Ectodermal cell (in vitro differentiated cells): Measurements from ENCODE around the gene SETD5.

ENCODE experiments used
- H3K27ac ChIP-seq: 2 replicates; pipeline ENCODE4 v1.7.0; 2013; ENCODE audit warnings: mild to moderate bottlenecking, low read depth, low read length; ENCODE audit not compliant: insufficient read depth, poor library complexity, severe bottlenecking
- H3K27me3 ChIP-seq: 2 replicates; pipeline ENCODE4 v1.7.0; 2013; ENCODE audit warnings: mild to moderate bottlenecking, low read length; ENCODE audit not compliant: insufficient read depth, control insufficient read depth, poor library complexity, severe bottlenecking
- H3K36me3 ChIP-seq: one replicate; pipeline ENCODE4 v1.7.0; 2013; ENCODE audit warnings: low read length; ENCODE audit not compliant: control insufficient read depth, insufficient read depth
- H3K4me1 ChIP-seq: one replicate; pipeline ENCODE4 v1.7.0; 2013; ENCODE audit warnings: low read length; ENCODE audit not compliant: control insufficient read depth, insufficient read depth
- H3K4me3 ChIP-seq: 2 replicates; pipeline ENCODE4 v1.7.0; 2013; ENCODE audit warnings: low read depth, low read length, control low read depth; ENCODE audit not compliant: insufficient read depth
- H3K9me3 ChIP-seq: 2 replicates; pipeline ENCODE4 v1.7.0; 2013; ENCODE audit warnings: mild to moderate bottlenecking, low read length, moderate library complexity; ENCODE audit not compliant: control insufficient read depth
- WGBS, 2 experiments: methylation state at CpG; one replicate each; pipeline ENCODE4 v1.1.7; 2013; ENCODE audit warnings: missing lambda C conversion rate in 2 of 2; 5-methylcytosine and 5-hydroxymethylcytosine counted together

The SETD5 gene

GRCh38 chr3:9430733-9431132 lies 33.3 kb downstream of the SETD5 start:
- H3K4me1 ChIP-seq: no peaks in the 10 kb centered on the region
- no peaks in the 10 kb centered on the region for H3K27me3 ChIP-seq
- 91 to 92% methylated on average over 2 to 3 of the region's 3 CpGs for WGBS, 2 experiments
- H3K27ac ChIP-seq: no peak overlapping the region
- H3K9me3 ChIP-seq: no peaks in the 10 kb centered on the region
- peaks cover 61% of the 10 kb centered on the region for H3K36me3 ChIP-seq
- H3K4me3 ChIP-seq: no peak overlapping the region

GRCh38 chr3:9433627-9434521 lies 36.5 kb downstream of the SETD5 start:
- H3K27me3 ChIP-seq: no peaks in the 10 kb centered on the region
- H3K27ac ChIP-seq: no peak overlapping the region
- 95% methylated on average over 15 of the region's 15 CpGs for WGBS, 2 experiments
- no peaks in the 10 kb centered on the region for H3K9me3 ChIP-seq
- no peak overlapping the region for H3K4me3 ChIP-seq
- H3K4me1 ChIP-seq: no peaks in the 10 kb centered on the region
- H3K36me3 ChIP-seq: peaks cover 71% of the 10 kb centered on the region

- Histone ChIP-seq H3K4me3 (no peak overlapping the region), H3K4me1 (no peaks in the 10 kb centered on the region), H3K27ac (no peak overlapping the region), H3K36me3 (peaks cover 67% of the 10 kb centered on the region), H3K27me3 (no peaks in the 10 kb centered on the region), H3K9me3 (no peaks in the 10 kb centered on the region)
- WGBS, 2 experiments: 93 to 94% methylated on average over 3 of the region's 3 CpGs
Observed at GRCh38 chr3:9435316-9435715, 37.9 kb downstream of the SETD5 start.

- H3K36me3 ChIP-seq: peaks cover 86% of the 10 kb centered on the region
- H3K27ac ChIP-seq: no peak overlapping the region
- no peaks in the 10 kb centered on the region for H3K9me3 ChIP-seq
- H3K4me3 ChIP-seq: no peak overlapping the region
- 85 to 94% methylated on average over 1 of the region's 1 CpG for WGBS, 2 experiments
- H3K4me1 ChIP-seq: no peaks in the 10 kb centered on the region
- H3K27me3 ChIP-seq: no peaks in the 10 kb centered on the region
Observed at GRCh38 chr3:9439331-9439730, 41.9 kb downstream of the SETD5 start.

GRCh38 chr3:9441501-9442221 lies 44.2 kb downstream of the SETD5 start:
- WGBS, 2 experiments: 98% methylated on average over 11 of the region's 11 CpGs
- H3K9me3 ChIP-seq: no peaks in the 10 kb centered on the region
- no peaks in the 10 kb centered on the region for H3K4me1 ChIP-seq
- H3K27ac ChIP-seq: no peak overlapping the region
- H3K36me3 ChIP-seq: peaks cover 74% of the 10 kb centered on the region
- H3K27me3 ChIP-seq: no peaks in the 10 kb centered on the region
- H3K4me3 ChIP-seq: no peak overlapping the region

GRCh38 chr3:9448071-9448470 lies 50.7 kb downstream of the SETD5 start:
- Histone ChIP-seq H3K27ac (no peak overlapping the region), H3K27me3 (no peaks in the 10 kb centered on the region), H3K4me1 (no peaks in the 10 kb centered on the region), H3K4me3 (no peak overlapping the region), H3K36me3 (peaks cover 59% of the 10 kb centered on the region), H3K9me3 (no peaks in the 10 kb centered on the region)
- 95 to 97% methylated on average over 4 of the region's 4 CpGs for WGBS, 2 experiments

GRCh38 chr3:9448643-9449042 lies 51.2 kb downstream of the SETD5 start:
- WGBS, 2 experiments: 95 to 100% methylated on average over 1 of the region's 1 CpG
- H3K4me3 ChIP-seq: no peak overlapping the region
- no peak overlapping the region for H3K27ac ChIP-seq

GRCh38 chr3:9450126-9450525 lies 52.7 kb downstream of the SETD5 start:
- no peak overlapping the region for H3K27ac ChIP-seq
- H3K27me3 ChIP-seq: no peaks in the 10 kb centered on the region
- peaks cover 54% of the 10 kb centered on the region for H3K36me3 ChIP-seq
- WGBS, 2 experiments: 92 to 100% methylated on average over 1 of the region's 1 CpG
- H3K9me3 ChIP-seq: no peaks in the 10 kb centered on the region
- no peak overlapping the region for H3K4me3 ChIP-seq
- H3K4me1 ChIP-seq: no peaks in the 10 kb centered on the region

More at GRCh38 chr3:9448643-9449042, 51.2 kb downstream of the SETD5 start:
- H3K9me3 ChIP-seq: no peaks in the 10 kb centered on the region
- peaks cover 59% of the 10 kb centered on the region for H3K36me3 ChIP-seq
- no peaks in the 10 kb centered on the region for H3K4me1 ChIP-seq
- no peaks in the 10 kb centered on the region for H3K27me3 ChIP-seq

GRCh38 chr3:9450991-9451390 lies 53.6 kb downstream of the SETD5 start:
- H3K27ac ChIP-seq: no peak overlapping the region
- peaks cover 54% of the 10 kb centered on the region for H3K36me3 ChIP-seq
- no peaks in the 10 kb centered on the region for H3K27me3 ChIP-seq
- 97% methylated on average over 2 of the region's 2 CpGs for WGBS, 2 experiments
- no peak overlapping the region for H3K4me3 ChIP-seq
- no peaks in the 10 kb centered on the region for H3K9me3 ChIP-seq
- H3K4me1 ChIP-seq: no peaks in the 10 kb centered on the region

- H3K4me3 ChIP-seq: no peak overlapping the region
- WGBS, 2 experiments: 92% methylated on average over 2 of the region's 2 CpGs; no CpG with 5 or more reads in 1 of the 2 experiments
- H3K27me3 ChIP-seq: no peaks in the 10 kb centered on the region
- no peaks in the 10 kb centered on the region for H3K4me1 ChIP-seq
- no peaks in the 10 kb centered on the region for H3K9me3 ChIP-seq
- H3K36me3 ChIP-seq: peaks cover 47% of the 10 kb centered on the region
- no peak overlapping the region for H3K27ac ChIP-seq
Observed at GRCh38 chr3:9452417-9452816, 55.0 kb downstream of the SETD5 start.
